D341Med (cell line): ENCODE results near the gene ZKSCAN7.
"Not testable (repeated sequence)": the region's sequence is repeated elsewhere in the genome, so short reads cannot be mapped to it uniquely, and the experiment has no call there.

ENCODE experiments used
- DNase-seq: peaks from one replicate; pipeline ENCODE4 v3.0.0; 2012; ENCODE audit warnings: low spot score

The ZKSCAN7 gene

GRCh38 chr3:44554626-44555592 is at the start of gene ZKSCAN7:
ZKSCAN7 (plus strand) TSS chr3:44555193; CDS start chr3:44557048, 1,855 bp downstream.
- peak; percentile 97 for DNase-seq

GRCh38 chr3:44506556-44506955 is 48.4 kb upstream of the ZKSCAN7 start:
- DNase-seq = no peak

DNA sequence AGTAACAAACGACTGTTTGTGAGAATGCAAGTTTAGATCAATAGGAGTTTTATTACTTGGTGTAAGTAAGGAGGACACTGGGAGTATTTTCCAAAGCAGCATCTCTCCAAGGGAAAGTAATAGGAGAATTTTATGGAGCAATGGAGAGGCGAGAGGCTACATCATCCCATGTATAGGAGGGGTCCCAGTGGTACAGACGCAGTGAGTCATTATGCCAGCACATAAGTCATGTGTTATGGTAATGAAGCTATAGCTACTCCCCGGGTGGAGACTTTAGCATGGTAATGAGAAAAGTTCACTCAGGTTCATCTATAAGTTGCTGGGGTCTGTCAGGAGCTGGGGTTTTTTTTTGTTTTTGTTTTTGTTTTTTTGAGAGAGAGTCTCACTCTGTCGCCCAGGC is 48.0 kb upstream of the ZKSCAN7 start:
- no peak for DNase-seq

- no peak for DNase-seq
Measured at GRCh38 chr3:44509393-44509921, 45.5 kb upstream of the ZKSCAN7 start.

DNA sequence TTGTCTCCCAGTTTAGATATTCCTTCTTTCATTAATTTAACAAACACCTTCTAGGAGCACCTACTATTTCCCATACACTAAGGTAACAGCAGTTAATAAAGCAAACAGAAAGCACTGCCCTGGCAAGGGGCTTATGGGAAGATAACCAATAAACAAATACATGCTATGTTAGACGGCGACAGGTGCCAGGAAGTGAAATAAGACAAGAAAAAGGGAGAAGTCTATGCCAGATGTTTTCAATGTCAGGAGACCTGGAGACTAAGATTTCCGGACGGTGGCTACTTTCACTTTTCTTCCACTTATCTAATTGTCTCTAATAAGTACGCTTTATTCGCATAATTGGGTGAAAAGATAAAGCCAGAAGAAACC is 45.0 kb upstream of the ZKSCAN7 start:
- no peak for DNase-seq

DNA sequence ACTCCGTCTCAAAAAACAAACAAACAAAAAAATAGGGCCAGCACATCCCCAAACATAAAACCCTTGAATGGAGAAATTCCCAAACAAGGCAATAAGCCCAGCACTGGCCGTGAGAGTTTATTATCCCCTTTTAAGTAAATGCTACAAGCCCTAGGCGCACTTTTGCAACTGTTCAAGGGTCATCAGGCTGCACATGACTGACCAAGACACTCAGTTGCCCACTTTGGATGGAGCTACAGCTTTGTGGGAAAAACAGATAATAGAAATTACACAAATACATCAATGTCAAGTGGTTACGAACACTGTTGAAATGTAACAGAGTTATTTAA is 43.8 kb upstream of the ZKSCAN7 start:
- DNase-seq = no peak

GRCh38 chr3:44513513-44513912 is 41.5 kb upstream of the ZKSCAN7 start:
- DNase-seq = no peak

- DNase-seq = no peak
Measured at GRCh38 chr3:44516230-44516629, 38.8 kb upstream of the ZKSCAN7 start.

DNA sequence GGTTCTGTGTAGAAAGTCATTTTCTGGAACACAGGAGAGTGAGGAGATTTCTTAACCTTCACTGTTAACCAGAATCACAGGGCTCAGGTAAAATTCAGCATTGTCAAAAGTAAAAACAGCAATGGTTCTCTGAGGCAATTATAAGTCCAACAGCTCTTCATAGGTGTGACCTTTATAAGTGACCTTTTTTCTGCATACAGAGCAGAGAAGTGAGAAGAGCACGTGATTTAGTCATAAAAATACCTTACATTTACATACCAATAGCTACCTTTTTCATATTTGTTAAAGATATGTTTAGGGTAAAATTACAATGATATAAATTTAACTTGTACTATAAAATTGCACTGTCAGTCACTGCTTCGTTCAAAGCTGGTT is 36.2 kb upstream of the ZKSCAN7 start:
- DNase-seq = no peak

DNA sequence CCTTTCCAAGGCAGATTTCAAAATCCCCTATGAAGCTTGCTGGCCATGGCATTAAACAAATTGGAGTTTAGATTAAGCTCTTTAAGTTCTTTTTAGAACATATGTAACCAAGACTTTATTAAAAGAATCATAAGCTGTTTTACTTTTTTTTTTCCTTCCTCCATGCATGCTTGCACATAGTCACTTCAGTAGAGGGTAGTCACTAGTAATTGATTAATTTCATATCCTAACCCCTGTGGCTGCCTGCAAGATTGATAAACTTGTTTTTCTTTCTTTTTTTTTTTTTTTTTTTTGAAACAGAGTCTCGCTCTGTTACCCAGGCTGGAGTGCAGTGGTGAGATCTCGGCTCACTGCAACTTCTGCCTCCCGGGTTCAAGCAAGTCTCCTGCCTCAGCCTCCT is 33.3 kb upstream of the ZKSCAN7 start:
- DNase-seq = no peak

DNA sequence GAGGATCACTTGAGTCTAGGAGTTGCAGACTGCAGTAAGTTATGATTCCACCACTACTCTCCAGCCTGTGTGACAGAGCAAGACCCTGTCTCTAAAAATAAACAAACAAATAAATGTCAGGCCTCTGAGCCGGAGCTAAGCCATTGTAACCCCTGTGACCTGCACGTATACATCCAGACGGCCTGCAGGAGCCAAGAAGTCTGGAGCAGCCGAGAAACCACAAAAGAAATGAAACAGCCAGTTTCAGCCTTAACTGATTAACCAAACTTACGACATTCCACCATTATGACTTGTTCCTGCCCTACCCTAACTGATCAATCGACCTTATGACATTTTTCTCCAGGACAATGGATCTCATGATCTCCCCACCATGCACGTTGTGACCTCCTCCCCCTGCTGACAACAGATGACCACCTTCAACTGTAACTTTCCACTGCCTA is 32.5 kb upstream of the ZKSCAN7 start:
- DNase-seq = no peak

GRCh38 chr3:44525060-44525459 is 29.9 kb upstream of the ZKSCAN7 start:
- no peak for DNase-seq

DNA sequence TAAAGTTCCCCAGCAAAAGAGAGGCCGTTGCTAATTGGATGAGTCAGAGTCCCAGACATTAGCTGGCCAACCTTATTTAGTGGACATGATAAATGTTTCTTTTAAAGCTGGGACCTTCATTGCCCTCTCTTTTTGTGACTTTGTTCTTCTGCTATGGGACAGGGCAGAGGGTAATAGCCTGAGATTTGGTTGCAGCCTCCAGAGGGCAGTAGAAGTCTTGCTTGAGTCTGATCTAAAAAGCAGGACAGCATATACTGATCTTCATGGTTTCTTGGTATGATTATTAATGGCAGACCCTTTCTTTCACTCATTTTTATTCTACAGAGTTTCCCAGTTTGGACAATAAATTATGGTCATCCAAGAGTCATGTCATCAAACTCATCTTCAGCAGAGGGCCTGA is 25.1 kb upstream of the ZKSCAN7 start:
- DNase-seq = peak; percentile 39

GRCh38 chr3:44530911-44531310 is 24.1 kb upstream of the ZKSCAN7 start:
- DNase-seq = no peak

DNA sequence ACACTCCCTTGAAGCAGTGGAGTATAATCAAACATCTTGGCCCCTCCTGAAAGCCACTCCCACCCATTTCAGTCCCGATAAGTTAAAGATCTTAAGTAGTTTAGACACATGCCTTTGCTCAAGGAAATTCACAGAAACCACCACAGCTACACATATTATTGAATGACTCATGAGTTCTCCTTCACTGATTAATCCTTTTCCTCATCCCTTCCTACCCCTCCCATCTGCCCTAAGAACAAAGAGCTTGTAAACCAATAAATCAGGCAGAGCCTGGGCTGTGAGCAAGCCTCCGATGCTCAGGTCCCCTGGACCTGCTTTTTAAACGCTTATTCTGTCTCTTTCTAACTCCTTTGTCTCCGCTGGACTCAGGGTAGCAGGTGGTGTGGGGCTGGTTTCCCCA is 20.3 kb upstream of the ZKSCAN7 start:
- not testable (repeated sequence) for DNase-seq

GRCh38 chr3:44535364-44535763 is 19.6 kb upstream of the ZKSCAN7 start:
- no peak for DNase-seq

GRCh38 chr3:44544811-44545210 is 10.2 kb upstream of the ZKSCAN7 start:
- DNase-seq = not testable (repeated sequence)

- DNase-seq = no peak
Measured at GRCh38 chr3:44555723-44556122, 730 bp downstream of the ZKSCAN7 start.

GRCh38 chr3:44557074-44557473 is 2.1 kb downstream of the ZKSCAN7 start:
- DNase-seq = no peak

- no peak for DNase-seq
Measured at GRCh38 chr3:44561076-44561475, 6.1 kb downstream of the ZKSCAN7 start.

DNA sequence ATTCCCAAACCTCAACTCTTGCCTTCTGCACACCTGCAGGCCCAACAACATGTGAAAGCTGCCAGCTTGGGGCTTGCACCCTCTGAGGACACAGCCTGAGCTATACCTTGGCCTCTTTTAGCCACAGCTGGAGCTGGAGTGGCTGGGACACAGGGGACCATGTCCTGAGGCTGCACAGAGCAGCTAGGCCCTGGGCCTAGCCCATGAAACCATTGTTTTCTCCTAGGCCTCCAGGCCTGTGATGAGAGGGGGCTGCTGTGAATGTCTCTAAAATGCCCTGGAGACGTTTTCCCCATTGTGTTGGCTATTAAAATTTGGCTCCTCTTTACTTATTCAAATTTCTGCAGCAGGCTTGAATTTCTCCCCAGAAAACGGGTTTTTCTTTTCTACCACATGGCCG is 7.2 kb downstream of the ZKSCAN7 start:
- no peak for DNase-seq

DNA sequence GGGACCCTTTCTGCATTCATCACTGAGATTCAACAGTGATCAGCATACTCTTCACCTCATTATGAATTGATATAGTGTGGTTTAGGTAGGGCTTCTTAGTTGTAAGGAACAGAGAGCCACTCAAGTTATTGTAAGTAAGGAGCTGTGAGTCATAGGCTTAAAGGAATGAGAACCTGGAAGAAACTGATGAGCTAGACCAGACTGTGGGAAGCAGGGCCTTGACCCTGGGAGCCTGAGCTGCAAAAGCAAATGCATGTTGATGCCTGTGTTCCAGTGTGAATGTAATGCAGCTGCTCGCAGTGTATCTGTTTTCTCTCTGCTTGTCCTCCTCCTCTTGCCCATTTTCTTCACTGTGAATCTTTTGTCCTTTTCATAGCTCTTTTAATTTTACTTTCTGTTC is 13.6 kb downstream of the ZKSCAN7 start:
- no peak for DNase-seq

- no peak for DNase-seq
Measured at GRCh38 chr3:44571024-44571423, 16.0 kb downstream of the ZKSCAN7 start.

DNA sequence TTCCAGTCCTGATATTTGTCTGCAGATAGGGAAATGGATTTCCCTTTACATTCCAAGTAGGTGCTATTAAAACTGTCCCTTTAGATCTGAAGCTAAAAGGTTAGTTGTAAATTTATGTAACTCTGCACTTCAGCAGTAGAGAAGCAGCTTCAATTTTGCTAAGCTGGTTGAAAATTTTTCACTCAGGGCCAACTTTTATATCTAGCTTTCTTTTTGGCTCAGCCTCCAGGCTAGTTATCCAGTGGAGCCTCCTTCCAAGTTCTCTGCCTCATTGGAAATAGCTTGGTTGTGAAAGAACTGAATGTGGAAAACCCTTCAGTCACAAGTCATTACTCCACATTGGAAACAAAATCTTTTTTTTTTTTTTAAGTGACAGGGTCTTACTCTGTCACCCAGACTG is 21.6 kb downstream of the ZKSCAN7 start:
- no peak for DNase-seq
